GM12892 (cell line): ENCODE data around the gene CD19.

ENCODE experiments used
- POLR2A ChIP-seq: IDR thresholded peaks from 2 replicates; pipeline ENCODE4 v1.6.1; 2011; ENCODE audit warnings: low read depth, low read length, control low read depth
- POLR2AphosphoS5 ChIP-seq: IDR thresholded peaks from 2 replicates; pipeline ENCODE4 v1.6.1; 2011; ENCODE audit warnings: low read depth, low read length, control low read depth
- TAF1 ChIP-seq: IDR thresholded peaks from 2 replicates; pipeline ENCODE4 v1.6.1; 2011; ENCODE audit warnings: low read depth, mild to moderate bottlenecking, control low read depth, low read length, borderline replicate concordance

DNA sequence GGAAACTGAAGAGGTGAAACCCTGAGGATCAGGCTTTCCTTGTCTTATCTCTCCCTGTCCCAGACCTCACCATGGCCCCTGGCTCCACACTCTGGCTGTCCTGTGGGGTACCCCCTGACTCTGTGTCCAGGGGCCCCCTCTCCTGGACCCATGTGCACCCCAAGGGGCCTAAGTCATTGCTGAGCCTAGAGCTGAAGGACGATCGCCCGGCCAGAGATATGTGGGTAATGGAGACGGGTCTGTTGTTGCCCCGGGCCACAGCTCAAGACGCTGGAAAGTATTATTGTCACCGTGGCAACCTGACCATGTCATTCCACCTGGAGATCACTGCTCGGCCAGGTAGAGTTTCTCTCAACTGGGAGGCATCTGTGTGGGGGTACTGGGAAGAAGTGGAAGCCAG, 1.4 kb downstream of the CD19 start:
- TF ChIP-seq POLR2A (no peak), TAF1 (no peak), POLR2AphosphoS5 (no peak)
